Suprapubic skin (tissue), 4 donors: ENCODE data around the gene NEU2.

ENCODE experiments used
- POLR2A ChIP-seq, 2 donors: fragments of 450-650 bp; IDR thresholded peaks; one replicate each; pipeline ENCODE4 v1.6.1; 2017; ENCODE audit warnings: antibody characterized with exemption in 2 of 2, mild to moderate bottlenecking in 2 of 2, moderate library complexity in 2 of 2
- POLR2AphosphoS5 ChIP-seq, 3 donors: sonication (generic); formaldehyde crosslinking; IDR thresholded peaks; one replicate each; pipeline ENCODE4 v1.6.1; 2017; ENCODE audit warnings: antibody characterized with exemption in 3 of 3
- TF ChIP-seq, protein P1 (sequence below), 2 donors: fragments of 200-600 bp in 1 of 2; fragments of 450-650 bp in 1 of 2; sonication (generic) in 1 of 2; IDR thresholded peaks; one replicate each; pipeline ENCODE4 v1.5.1; 2016 to 2019; ENCODE audit warnings: antibody characterized with exemption in 2 of 2, mild to moderate bottlenecking in 1 of 2, moderate library complexity in 1 of 2

GRCh38 chr2:233011702-233012131 lies 20.8 kb upstream of the NEU2 start:
- TF ChIP-seq, protein P1, sequence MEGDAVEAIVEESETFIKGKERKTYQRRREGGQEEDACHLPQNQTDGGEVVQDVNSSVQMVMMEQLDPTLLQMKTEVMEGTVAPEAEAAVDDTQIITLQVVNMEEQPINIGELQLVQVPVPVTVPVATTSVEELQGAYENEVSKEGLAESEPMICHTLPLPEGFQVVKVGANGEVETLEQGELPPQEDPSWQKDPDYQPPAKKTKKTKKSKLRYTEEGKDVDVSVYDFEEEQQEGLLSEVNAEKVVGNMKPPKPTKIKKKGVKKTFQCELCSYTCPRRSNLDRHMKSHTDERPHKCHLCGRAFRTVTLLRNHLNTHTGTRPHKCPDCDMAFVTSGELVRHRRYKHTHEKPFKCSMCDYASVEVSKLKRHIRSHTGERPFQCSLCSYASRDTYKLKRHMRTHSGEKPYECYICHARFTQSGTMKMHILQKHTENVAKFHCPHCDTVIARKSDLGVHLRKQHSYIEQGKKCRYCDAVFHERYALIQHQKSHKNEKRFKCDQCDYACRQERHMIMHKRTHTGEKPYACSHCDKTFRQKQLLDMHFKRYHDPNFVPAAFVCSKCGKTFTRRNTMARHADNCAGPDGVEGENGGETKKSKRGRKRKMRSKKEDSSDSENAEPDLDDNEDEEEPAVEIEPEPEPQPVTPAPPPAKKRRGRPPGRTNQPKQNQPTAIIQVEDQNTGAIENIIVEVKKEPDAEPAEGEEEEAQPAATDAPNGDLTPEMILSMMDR (IDR thresholded peaks at IDR 0.05): no peak
- TF ChIP-seq POLR2AphosphoS5 (IDR thresholded peaks at IDR 0.05): no peak
- TF ChIP-seq POLR2A (IDR thresholded peaks at IDR 0.05): no peak
